ENCODE data around the gene LENG8.
"Not testable (repeated sequence)": the region's sequence is repeated elsewhere in the genome, so short reads cannot be mapped to it uniquely, and the experiment has no call there.

DNA sequence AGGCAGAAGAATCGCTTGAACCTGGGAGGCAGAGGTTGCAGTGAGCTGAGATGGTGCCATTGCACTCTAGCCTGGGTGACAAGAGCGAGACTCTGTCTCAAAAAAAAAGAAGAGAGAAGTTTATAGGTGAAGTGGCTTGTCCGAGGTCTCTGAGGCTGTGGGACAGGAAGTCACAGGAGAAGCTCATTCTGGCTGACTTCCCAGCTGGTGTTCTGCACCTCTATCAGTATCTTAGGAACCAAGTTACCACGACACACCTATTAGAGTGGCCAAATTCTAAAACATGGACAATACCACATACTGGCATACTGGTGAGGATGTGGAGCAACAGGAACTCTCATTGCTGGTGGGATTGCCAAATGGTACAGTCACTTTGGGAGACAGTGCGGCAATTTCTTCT, 46.3 kb downstream of the LENG8 start:
- TF ChIP-seq, protein P1, sequence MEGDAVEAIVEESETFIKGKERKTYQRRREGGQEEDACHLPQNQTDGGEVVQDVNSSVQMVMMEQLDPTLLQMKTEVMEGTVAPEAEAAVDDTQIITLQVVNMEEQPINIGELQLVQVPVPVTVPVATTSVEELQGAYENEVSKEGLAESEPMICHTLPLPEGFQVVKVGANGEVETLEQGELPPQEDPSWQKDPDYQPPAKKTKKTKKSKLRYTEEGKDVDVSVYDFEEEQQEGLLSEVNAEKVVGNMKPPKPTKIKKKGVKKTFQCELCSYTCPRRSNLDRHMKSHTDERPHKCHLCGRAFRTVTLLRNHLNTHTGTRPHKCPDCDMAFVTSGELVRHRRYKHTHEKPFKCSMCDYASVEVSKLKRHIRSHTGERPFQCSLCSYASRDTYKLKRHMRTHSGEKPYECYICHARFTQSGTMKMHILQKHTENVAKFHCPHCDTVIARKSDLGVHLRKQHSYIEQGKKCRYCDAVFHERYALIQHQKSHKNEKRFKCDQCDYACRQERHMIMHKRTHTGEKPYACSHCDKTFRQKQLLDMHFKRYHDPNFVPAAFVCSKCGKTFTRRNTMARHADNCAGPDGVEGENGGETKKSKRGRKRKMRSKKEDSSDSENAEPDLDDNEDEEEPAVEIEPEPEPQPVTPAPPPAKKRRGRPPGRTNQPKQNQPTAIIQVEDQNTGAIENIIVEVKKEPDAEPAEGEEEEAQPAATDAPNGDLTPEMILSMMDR (IDR thresholded peaks at IDR 0.05; ENCODE audit: control extremely low read depth in 1 of 3, insufficient read depth in 1 of 3, low read depth in 1 of 3, low read length in 3 of 3): not testable (repeated sequence)
- TF ChIP-seq EP300 (IDR thresholded peaks at IDR 0.05; ENCODE audit: borderline replicate concordance in 1 of 2, low read depth in 2 of 2, low read length in 2 of 2); CEBPB (IDR thresholded peaks at IDR 0.05; ENCODE audit: low read depth, low read length); NANOG (IDR thresholded peaks at IDR 0.05; ENCODE audit: insufficient read depth, low read depth, low read length, poor library complexity, severe bottlenecking): not testable (repeated sequence)
- TF ChIP-seq, protein P2, sequence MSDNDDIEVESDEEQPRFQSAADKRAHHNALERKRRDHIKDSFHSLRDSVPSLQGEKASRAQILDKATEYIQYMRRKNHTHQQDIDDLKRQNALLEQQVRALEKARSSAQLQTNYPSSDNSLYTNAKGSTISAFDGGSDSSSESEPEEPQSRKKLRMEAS (IDR thresholded peaks at IDR 0.05): not testable (repeated sequence)

All from H1 (cell line).